Activated naive CD4-positive, alpha-beta T cell treated with anti-CD3 and anti-CD28 coated beads for 36 hours (primary cell): ENCODE results near the gene DCDC1. TPM values are rescaled to one million over a fixed set of nuclear protein-coding genes. Genes with fewer than 3 reads are reported as not detected.
A peak's percentile ranks its signal among the peaks of the same experiment; 100 is the strongest.

ENCODE experiments used
- CTCF ChIA-PET: fragments of 350-600 bp; sonication (Branson Sonifier 250); formaldehyde crosslinking; loops from one replicate; lab custom pipeline; 2021; ENCODE audit warnings: antibody characterized with exemption; lab: Charles Lee
- DNase-seq: peaks from one replicate; pipeline ENCODE4 v3.0.0-alpha.2; 2020
- H3K27ac Mint-ChIP-seq: one replicate; pipeline ENCODE4 v1.8.0; 2021; ENCODE audit warnings: mild to moderate bottlenecking, mixed read lengths
- H3K27me3 Mint-ChIP-seq: one replicate; pipeline ENCODE4 v1.8.0; 2021; ENCODE audit warnings: low read depth, mixed read lengths
- H3K36me3 Mint-ChIP-seq: one replicate; pipeline ENCODE4 v1.8.0; 2021; ENCODE audit warnings: low read depth, mixed read lengths
- H3K4me1 Mint-ChIP-seq: one replicate; pipeline ENCODE4 v1.8.0; 2021; ENCODE audit warnings: low read depth, mixed read lengths
- H3K4me3 Mint-ChIP-seq: one replicate; pipeline ENCODE4 v1.8.0; 2021; ENCODE audit warnings: mild to moderate bottlenecking, moderate library complexity, mixed read lengths
- H3K9me3 Mint-ChIP-seq: one replicate; pipeline ENCODE4 v1.8.0; 2021; ENCODE audit warnings: mixed read lengths
- intact Hi-C: fragments of 100-400 bp; cut with micrococcal nuclease; formaldehyde crosslinking; loops from one replicate; pipeline ENCODE4 v1.15.1; 2023
- total RNA-seq, 2 experiments: library from RNA; stranded (reverse); gene quantifications; one replicate each; pipeline ENCODE4 v1.2.3, GENCODE V29; 2021

The DCDC1 gene
- total RNA-seq, 2 experiments from 2014 or later, result 0.25 TPM; not detected in 1

- intact Hi-C loops, result no loop called here
- no peaks in the 10 kb centered on the region for H3K36me3 Mint-ChIP-seq
- no peak overlapping the region for H3K4me3 Mint-ChIP-seq
- no peak for DNase-seq
- H3K9me3 Mint-ChIP-seq, result no peaks in the 10 kb centered on the region
- peaks cover 2% of the 10 kb centered on the region for H3K27me3 Mint-ChIP-seq
- no peaks in the 10 kb centered on the region for H3K4me1 Mint-ChIP-seq
- CTCF ChIA-PET, result interaction anchor here (0.8 kb wide), 1 partner anchor 258 kb away, joined by 3 read pairs; no protein-coding TSS in a partner anchor
- no peak overlapping the region for H3K27ac Mint-ChIP-seq
These were observed 258.7 kb downstream of the DCDC1 start for GRCh38 chr11:31110830-31111229.

GRCh38 chr11:31109446-31109845 is 260.1 kb downstream of the DCDC1 start:
- peaks cover 2% of the 10 kb centered on the region for H3K27me3 Mint-ChIP-seq
- intact Hi-C loops, result loop anchor here (5.0 to 10.0 kb wide), 2 partner anchors 235 to 898 kb away; no protein-coding TSS in a partner anchor
- H3K4me1 Mint-ChIP-seq, result no peaks in the 10 kb centered on the region
- no peaks in the 10 kb centered on the region for H3K36me3 Mint-ChIP-seq
- DNase-seq, result no peak
- no peak overlapping the region for H3K4me3 Mint-ChIP-seq
- no peak overlapping the region for H3K27ac Mint-ChIP-seq
- CTCF ChIA-PET, result interaction anchor here (0.7 to 1.3 kb wide), 3 partner anchors 12 to 1066 kb away, joined by 3 to 9 read pairs (median 3); no protein-coding TSS in a partner anchor
- no peaks in the 10 kb centered on the region for H3K9me3 Mint-ChIP-seq

DNA sequence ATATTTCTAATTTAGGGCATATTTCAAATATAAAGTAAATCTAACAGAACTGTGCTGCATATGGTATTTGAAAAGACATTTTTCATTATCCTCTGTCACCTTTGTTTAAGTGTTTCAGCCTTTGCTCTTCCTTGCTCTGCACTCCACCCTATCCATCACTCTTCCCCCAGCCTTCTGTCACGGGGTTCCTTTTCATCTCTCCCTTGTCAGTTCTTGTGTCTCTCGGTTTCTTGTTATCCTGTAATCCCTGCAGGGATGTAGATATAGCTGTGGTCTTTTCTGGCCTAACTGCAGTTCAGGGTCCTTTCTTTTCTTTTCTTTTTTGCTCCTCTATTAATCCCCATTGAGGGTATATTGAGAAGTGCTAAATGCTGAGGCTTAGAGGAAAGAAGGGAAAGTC is 261.9 kb downstream of the DCDC1 start:
- Mint-ChIP-seq H3K36me3 (no peaks in the 10 kb centered on the region), H3K4me3 (no peak overlapping the region), H3K4me1 (no peaks in the 10 kb centered on the region), H3K27me3 (peaks cover 2% of the 10 kb centered on the region), H3K27ac (no peak overlapping the region), H3K9me3 (no peaks in the 10 kb centered on the region)
- CTCF ChIA-PET, result interaction anchor here (0.8 to 1.9 kb wide), 9 partner anchors 9 to 946 kb away, joined by 3 to 14 read pairs (median 3); no protein-coding TSS in a partner anchor
- no peak for DNase-seq
- intact Hi-C loops, result loop anchor here (1.0 to 10.0 kb wide), 7 partner anchors 125 to 1190 kb away; no protein-coding TSS in a partner anchor

GRCh38 chr11:31106968-31107576 is 262.5 kb downstream of the DCDC1 start:
- peaks cover 2% of the 10 kb centered on the region for H3K27me3 Mint-ChIP-seq
- H3K27ac Mint-ChIP-seq, result no peak overlapping the region
- no peaks in the 10 kb centered on the region for H3K36me3 Mint-ChIP-seq
- no peaks in the 10 kb centered on the region for H3K9me3 Mint-ChIP-seq
- peak; percentile 75 for DNase-seq
- CTCF ChIA-PET, result interaction anchor here (0.5 to 1.9 kb wide), 15 partner anchors 10 to 1859 kb away, joined by 3 to 14 read pairs (median 3); no protein-coding TSS in a partner anchor
- H3K4me3 Mint-ChIP-seq, result no peak overlapping the region
- no peaks in the 10 kb centered on the region for H3K4me1 Mint-ChIP-seq
- intact Hi-C loops, result loop anchor here (1.0 to 10.0 kb wide), 7 partner anchors 126 to 1190 kb away; no protein-coding TSS in a partner anchor

DNA sequence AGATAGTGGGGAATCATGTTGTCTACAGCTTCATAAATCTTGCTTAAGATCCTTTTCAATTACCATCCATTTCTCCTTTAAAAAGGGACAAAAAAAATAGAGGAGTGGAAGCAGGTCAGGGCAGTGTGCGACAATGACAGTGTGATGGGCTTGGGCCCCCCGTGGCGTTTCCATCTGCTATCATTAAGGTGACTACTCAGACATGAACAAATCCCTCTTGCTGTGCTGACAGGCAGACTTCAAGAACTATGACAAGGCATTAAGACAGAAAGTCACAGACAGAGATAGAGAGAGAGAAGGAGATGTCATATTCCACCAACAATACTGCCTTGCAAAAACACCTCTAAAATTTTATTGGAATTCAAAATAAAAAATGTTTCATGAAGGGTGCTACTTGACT is 263.2 kb downstream of the DCDC1 start:
- no peaks in the 10 kb centered on the region for H3K4me1 Mint-ChIP-seq
- intact Hi-C loops, result loop anchor here (2.0 to 10.0 kb wide), 3 partner anchors 126 to 901 kb away; no protein-coding TSS in a partner anchor
- H3K9me3 Mint-ChIP-seq, result no peaks in the 10 kb centered on the region
- H3K36me3 Mint-ChIP-seq, result no peaks in the 10 kb centered on the region
- CTCF ChIA-PET, result interaction anchor here (0.6 to 1.9 kb wide), 6 partner anchors 9 to 1083 kb away, joined by 3 to 14 read pairs (median 4); no protein-coding TSS in a partner anchor
- H3K27ac Mint-ChIP-seq, result no peak overlapping the region
- no peak for DNase-seq
- H3K27me3 Mint-ChIP-seq, result peaks cover 2% of the 10 kb centered on the region
- H3K4me3 Mint-ChIP-seq, result no peak overlapping the region

GRCh38 chr11:31102875-31103274 is 266.7 kb downstream of the DCDC1 start:
- no peaks in the 10 kb centered on the region for H3K9me3 Mint-ChIP-seq
- H3K27ac Mint-ChIP-seq, result no peak overlapping the region
- intact Hi-C loops, result loop anchor here (10.0 kb wide), 1 partner anchor 242 kb away; no protein-coding TSS in a partner anchor
- CTCF ChIA-PET, result no interaction called here
- no peak overlapping the region for H3K4me3 Mint-ChIP-seq
- no peak for DNase-seq
- H3K36me3 Mint-ChIP-seq, result no peaks in the 10 kb centered on the region
- H3K4me1 Mint-ChIP-seq, result no peaks in the 10 kb centered on the region
- H3K27me3 Mint-ChIP-seq, result peaks cover 2% of the 10 kb centered on the region

DNA sequence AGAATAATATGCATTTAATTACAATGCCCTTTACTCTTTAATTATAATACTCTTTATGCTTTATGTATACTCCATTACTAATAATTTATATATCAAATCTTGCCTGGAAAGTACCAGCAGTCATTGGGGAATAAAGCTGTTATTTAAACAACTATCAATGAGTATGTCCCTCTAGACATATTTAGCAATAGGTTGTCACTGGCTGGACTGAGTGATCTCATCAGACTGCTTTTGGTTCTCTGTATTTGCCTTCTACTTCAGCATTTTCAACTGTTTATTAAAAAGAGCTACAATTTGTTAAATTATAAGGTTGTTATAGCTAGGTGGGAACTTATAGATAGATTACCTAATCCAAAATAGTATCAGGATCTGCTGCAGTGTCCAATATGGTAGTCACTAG is 267.2 kb downstream of the DCDC1 start:
- CTCF ChIA-PET, result no interaction called here
- Mint-ChIP-seq H3K27ac (no peak overlapping the region), H3K4me1 (no peaks in the 10 kb centered on the region), H3K4me3 (no peak overlapping the region), H3K27me3 (no peaks in the 10 kb centered on the region), H3K36me3 (no peaks in the 10 kb centered on the region), H3K9me3 (no peaks in the 10 kb centered on the region)
- intact Hi-C loops, result loop anchor here (10.0 kb wide), 1 partner anchor 242 kb away; no protein-coding TSS in a partner anchor
- DNase-seq, result no peak

GRCh38 chr11:31096191-31096805 is 273.2 kb downstream of the DCDC1 start:
- intact Hi-C loops, result no loop called here
- Mint-ChIP-seq H3K9me3 (no peaks in the 10 kb centered on the region), H3K27me3 (peaks cover 3% of the 10 kb centered on the region), H3K27ac (no peak overlapping the region), H3K4me3 (no peak overlapping the region), H3K36me3 (no peaks in the 10 kb centered on the region), H3K4me1 (no peaks in the 10 kb centered on the region)
- no peak for DNase-seq
- CTCF ChIA-PET, result interaction anchor here (2.0 kb wide), 1 partner anchor 11 kb away, joined by 5 read pairs; no protein-coding TSS in a partner anchor

- intact Hi-C loops, result no loop called here
- no peaks in the 10 kb centered on the region for H3K4me1 Mint-ChIP-seq
- DNase-seq, result no peak
These were observed 276.9 kb downstream of the DCDC1 start for GRCh38 chr11:31092638-31093037.

DNA sequence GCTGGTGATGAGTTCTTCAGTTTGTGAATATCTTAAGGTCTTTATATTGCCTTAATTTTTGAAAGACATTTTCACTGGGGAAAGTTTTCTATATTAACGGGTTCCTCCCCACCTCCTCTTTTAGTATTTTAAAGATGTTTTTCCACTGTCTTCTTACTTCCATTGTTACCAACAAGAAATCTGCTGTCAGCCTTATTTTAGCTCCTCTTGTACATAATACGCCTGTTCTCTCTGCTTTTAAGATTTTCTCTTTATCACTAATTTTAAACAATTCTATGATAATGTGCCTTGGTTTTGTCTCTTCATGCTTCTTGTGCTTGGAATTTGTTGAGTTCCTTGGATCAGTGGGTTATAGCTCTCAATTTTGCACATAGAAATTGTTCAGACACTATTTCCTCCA is 280.4 kb downstream of the DCDC1 start:
- no peak overlapping the region for H3K27ac Mint-ChIP-seq
- no peak overlapping the region for H3K4me3 Mint-ChIP-seq
- no peaks in the 10 kb centered on the region for H3K36me3 Mint-ChIP-seq
- H3K4me1 Mint-ChIP-seq, result no peaks in the 10 kb centered on the region
- no peaks in the 10 kb centered on the region for H3K27me3 Mint-ChIP-seq
- DNase-seq, result no peak
- H3K9me3 Mint-ChIP-seq, result peaks cover 15% of the 10 kb centered on the region
- intact Hi-C loops, result no loop called here
- CTCF ChIA-PET, result interaction anchor here (0.7 kb wide), 1 partner anchor 31 kb away, joined by 4 read pairs; no protein-coding TSS in a partner anchor

More at GRCh38 chr11:31092638-31093037, 276.9 kb downstream of the DCDC1 start:
- H3K9me3 Mint-ChIP-seq, result peaks cover 15% of the 10 kb centered on the region
- peaks cover 3% of the 10 kb centered on the region for H3K27me3 Mint-ChIP-seq
- no peak overlapping the region for H3K4me3 Mint-ChIP-seq
- CTCF ChIA-PET, result no interaction called here
- no peak overlapping the region for H3K27ac Mint-ChIP-seq
- no peaks in the 10 kb centered on the region for H3K36me3 Mint-ChIP-seq

DNA sequence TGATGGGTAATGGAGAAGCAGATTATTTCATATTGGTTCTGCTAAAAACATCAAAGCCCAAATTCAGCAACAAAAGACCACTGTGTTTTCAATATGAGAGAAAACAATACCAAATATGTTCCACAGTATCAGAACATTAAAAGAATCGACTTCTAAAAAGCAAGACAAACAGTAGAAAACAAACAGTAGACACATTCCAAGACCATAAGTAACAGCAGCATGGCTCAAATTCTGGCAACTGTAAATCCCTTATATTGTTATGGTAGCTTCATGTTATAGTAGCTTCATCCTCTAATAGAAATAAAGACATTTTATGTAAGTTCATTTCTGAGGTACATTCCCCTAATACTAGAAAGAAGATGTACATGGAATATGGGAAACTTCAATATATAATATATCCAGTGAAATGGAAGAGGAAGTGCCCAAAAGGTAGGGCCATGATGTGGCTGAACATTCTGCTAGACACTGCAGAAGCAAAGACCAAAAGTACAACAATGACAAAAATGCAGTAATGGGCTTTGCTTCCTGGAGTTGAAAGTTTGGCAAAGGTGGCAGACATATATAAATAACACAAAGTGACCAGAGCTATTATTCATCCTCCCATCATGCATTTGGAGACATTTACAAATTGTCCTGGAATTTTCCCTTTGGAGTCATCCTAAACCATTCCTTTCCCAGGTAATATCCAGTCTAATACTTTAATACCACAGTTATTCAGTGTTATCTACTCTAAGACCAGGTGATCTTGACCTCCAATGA is 299.9 kb downstream of the DCDC1 start:
- no peak for DNase-seq
- intact Hi-C loops, result no loop called here
- H3K4me3 Mint-ChIP-seq, result no peak overlapping the region
- no peaks in the 10 kb centered on the region for H3K27me3 Mint-ChIP-seq
- no peak overlapping the region for H3K27ac Mint-ChIP-seq
- no peaks in the 10 kb centered on the region for H3K36me3 Mint-ChIP-seq
- no peaks in the 10 kb centered on the region for H3K4me1 Mint-ChIP-seq
- peaks cover 1% of the 10 kb centered on the region for H3K9me3 Mint-ChIP-seq
- CTCF ChIA-PET, result no interaction called here

GRCh38 chr11:31060880-31061279 is 308.7 kb downstream of the DCDC1 start:
- intact Hi-C loops, result no loop called here
- Mint-ChIP-seq H3K9me3 (no peaks in the 10 kb centered on the region), H3K36me3 (no peaks in the 10 kb centered on the region), H3K27ac (no peak overlapping the region), H3K4me1 (no peaks in the 10 kb centered on the region), H3K27me3 (no peaks in the 10 kb centered on the region), H3K4me3 (no peak overlapping the region)
- CTCF ChIA-PET, result no interaction called here
- no peak for DNase-seq
